ENCODE measurements around the gene OBI1. TPM values are rescaled to one million over a fixed set of nuclear protein-coding genes. Genes with fewer than 3 reads are reported as not detected.
"Not testable (repeated sequence)": the region's sequence is repeated elsewhere in the genome, so short reads cannot be mapped to it uniquely, and the experiment has no call there.

The OBI1 gene
- total RNA-seq, 2 donors from 2014 or later, result 8.9 to 9.1 TPM

GRCh38 chr13:78652651-78653050 is 6.3 kb downstream of the OBI1 start:
- intact Hi-C loops (cut with DNase I), result no loop called here

GRCh38 chr13:78650717-78651083 is 8.3 kb downstream of the OBI1 start:
- intact Hi-C loops (cut with DNase I), result no loop called here
- DNase-seq (ENCODE audit: low spot score), result no peak

More at GRCh38 chr13:78652651-78653050, 6.3 kb downstream of the OBI1 start:
- no peak for DNase-seq (ENCODE audit: low spot score)

- no peak for DNase-seq (ENCODE audit: low spot score)
- intact Hi-C loops (cut with DNase I), result no loop called here
Observed at GRCh38 chr13:78649997-78650716, 8.8 kb downstream of the OBI1 start.

GRCh38 chr13:78647109-78647678 is 11.8 kb downstream of the OBI1 start:
- DNase-seq (ENCODE audit: low spot score); intact Hi-C loops (cut with DNase I): not testable (repeated sequence)

- no peak for DNase-seq (ENCODE audit: low spot score)
- intact Hi-C loops (cut with DNase I), result no loop called here
Observed at GRCh38 chr13:78638216-78638615, 20.7 kb downstream of the OBI1 start.

GRCh38 chr13:78636495-78636894 is 22.5 kb downstream of the OBI1 start:
- no peak for DNase-seq (ENCODE audit: low spot score)
- intact Hi-C loops (cut with DNase I), result no loop called here

- no peak for DNase-seq (ENCODE audit: low spot score)
- intact Hi-C loops (cut with DNase I), result no loop called here
Observed at GRCh38 chr13:78632996-78633395, 26.0 kb downstream of the OBI1 start.

- intact Hi-C loops (cut with DNase I), result no loop called here
- no peak for DNase-seq (ENCODE audit: low spot score)
Observed at GRCh38 chr13:78631077-78631476, 27.9 kb downstream of the OBI1 start.

GRCh38 chr13:78630511-78630910 is 28.4 kb downstream of the OBI1 start:
- intact Hi-C loops (cut with DNase I), result no loop called here
- DNase-seq (ENCODE audit: low spot score), result no peak

GRCh38 chr13:78625384-78625783 is 33.6 kb downstream of the OBI1 start:
- DNase-seq (ENCODE audit: low spot score), result no peak
- intact Hi-C loops (cut with DNase I), result loop anchor here in 1 of 2 donors (5.0 kb wide), 1 partner anchor 402 kb away; no protein-coding TSS in a partner anchor

GRCh38 chr13:78623132-78623531 is 35.8 kb downstream of the OBI1 start:
- no peak for DNase-seq (ENCODE audit: low spot score)
- intact Hi-C loops (cut with DNase I), result no loop called here

- intact Hi-C loops (cut with DNase I), result no loop called here
- DNase-seq (ENCODE audit: low spot score), result no peak
Observed at GRCh38 chr13:78620936-78621470, 38.0 kb downstream of the OBI1 start.

- intact Hi-C loops (cut with DNase I), result no loop called here
- DNase-seq (ENCODE audit: low spot score), result no peak
Observed at GRCh38 chr13:78618411-78618810, 40.5 kb downstream of the OBI1 start.

- DNase-seq (ENCODE audit: low spot score), result no peak
- intact Hi-C loops (cut with DNase I), result no loop called here
Observed at GRCh38 chr13:78611040-78611439, 47.9 kb downstream of the OBI1 start.

- DNase-seq (ENCODE audit: low spot score), result no peak
- intact Hi-C loops (cut with DNase I), result no loop called here
Observed at GRCh38 chr13:78610381-78610883, 48.5 kb downstream of the OBI1 start.

GRCh38 chr13:78609464-78610205 is 49.3 kb downstream of the OBI1 start:
- peak; percentile 83 for DNase-seq (ENCODE audit: low spot score)
- intact Hi-C loops (cut with DNase I), result no loop called here

GRCh38 chr13:78608688-78609463 is 50.1 kb downstream of the OBI1 start:
- peak; percentile 84 for DNase-seq (ENCODE audit: low spot score)
- intact Hi-C loops (cut with DNase I), result no loop called here

- intact Hi-C loops (cut with DNase I), result no loop called here
- DNase-seq (ENCODE audit: low spot score), result no peak
Observed at GRCh38 chr13:78608252-78608687, 50.7 kb downstream of the OBI1 start.
